Activated CD4-positive, alpha-beta T cell treated with anti-CD3 and anti-CD28 coated beads, Interleukin-2, amount 50 U/mL, for 24 hours (primary cell): ENCODE results near the gene LRMDA.

ENCODE experiments used
- DNase-seq, 2 donors: peaks; one replicate each; pipeline ENCODE4 v3.0.0-alpha.2; 2020; ENCODE audit warnings: low read depth in 1 of 2, low spot score in 1 of 2

Gene LRMDA

DNA sequence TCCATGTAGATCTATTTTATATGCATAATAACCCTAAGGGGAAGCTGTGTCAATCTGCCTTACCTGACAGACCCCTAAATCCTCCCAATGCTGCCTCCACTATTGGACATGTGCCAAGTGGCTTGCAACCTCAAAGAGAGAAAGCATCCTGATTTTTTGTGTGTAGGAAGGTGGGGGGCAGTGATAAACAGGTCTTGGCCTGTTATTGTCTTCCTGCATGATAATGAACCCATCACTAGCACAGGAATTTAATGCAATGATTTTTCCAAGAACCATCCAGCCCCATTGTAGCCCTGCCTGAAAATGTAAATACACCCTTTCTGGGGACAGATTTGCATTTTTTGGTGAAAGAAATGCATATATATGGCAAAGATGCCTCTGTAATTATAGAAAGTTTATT lies 850.2 kb downstream of the LRMDA start:
- DNase-seq: no peak

DNA sequence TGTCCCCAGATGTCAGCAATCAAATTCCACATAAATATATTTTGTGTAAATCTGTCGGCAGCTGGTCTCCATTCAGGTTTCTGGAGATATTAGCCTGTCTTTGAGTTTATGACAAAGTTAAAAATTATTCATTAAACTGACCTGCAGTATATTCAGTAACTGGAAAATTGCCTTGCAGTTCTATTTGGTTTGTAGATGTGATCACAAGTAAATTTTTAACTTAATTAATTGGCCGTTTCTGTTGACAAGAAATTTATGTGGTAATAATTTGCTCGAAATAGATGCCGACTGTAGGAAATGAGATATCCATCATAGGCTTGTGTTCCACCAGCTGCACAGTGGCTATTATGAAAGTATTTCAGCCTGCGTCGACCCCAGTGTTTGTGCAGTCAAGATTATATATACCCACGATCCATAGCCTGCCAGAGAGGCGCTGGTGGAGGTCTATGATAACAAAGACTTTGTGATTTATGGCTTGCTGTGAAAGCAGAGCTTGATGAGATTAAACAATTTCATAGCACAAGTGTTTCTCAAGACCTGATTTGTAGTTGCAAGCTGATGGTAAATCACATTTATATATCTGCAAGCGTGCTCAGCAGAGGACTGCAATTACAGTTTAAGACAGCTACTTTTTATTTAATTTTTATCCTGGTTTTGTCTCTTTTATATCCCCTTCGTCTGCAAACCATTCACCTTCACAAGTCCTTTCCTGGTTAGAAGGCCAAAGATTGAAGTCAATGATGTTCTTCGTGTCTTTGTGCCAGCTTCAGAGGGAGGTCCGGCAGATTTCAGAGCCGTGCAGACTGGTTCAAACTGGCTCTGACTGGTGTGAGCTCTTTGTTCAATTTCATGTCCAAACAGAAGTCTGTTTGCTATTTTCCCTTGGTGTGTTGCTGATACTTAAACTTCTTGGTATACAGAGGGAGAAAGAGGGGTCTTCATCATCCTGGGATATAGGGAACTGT lies 850.9 kb downstream of the LRMDA start:
- DNase-seq: no peak

DNA sequence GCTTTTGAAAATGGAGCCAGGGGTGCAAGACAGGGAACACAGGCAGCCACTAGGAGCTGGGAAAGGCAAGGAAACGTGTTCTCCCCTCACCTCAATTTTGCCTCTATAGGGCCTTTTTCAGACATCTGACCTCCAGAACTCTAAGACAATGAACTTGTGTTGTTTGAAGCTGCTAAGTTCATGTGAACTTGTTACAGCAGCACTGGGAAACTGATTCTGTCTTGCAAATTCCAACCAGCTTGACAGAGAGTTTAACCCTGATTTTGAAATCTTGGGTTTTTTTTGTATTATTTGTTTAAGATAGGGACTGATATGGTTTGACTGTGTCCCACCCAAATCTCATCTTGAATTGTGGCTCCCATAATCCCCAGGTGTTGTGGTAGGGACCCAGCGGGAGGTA lies 852.9 kb downstream of the LRMDA start:
- no peak for DNase-seq

DNA sequence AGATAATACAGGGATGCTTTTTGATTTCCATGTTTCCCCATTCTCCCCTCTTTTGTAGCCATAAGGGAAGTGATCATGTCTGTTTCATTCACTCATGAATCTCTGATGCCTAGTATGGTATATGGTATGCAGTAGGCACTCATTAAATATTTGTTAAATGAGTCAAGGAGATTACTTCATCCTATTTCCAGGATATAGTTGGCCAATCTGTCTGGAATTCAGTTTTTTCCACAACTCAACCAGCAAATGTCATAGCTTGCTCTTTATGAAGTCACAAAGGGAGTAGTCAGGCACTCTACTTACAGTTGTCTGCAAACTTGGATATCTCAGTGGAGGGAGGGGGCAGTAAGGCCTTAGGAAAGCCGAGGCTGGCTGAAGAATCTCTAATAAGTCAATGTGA lies 853.6 kb downstream of the LRMDA start:
- no peak for DNase-seq

DNA sequence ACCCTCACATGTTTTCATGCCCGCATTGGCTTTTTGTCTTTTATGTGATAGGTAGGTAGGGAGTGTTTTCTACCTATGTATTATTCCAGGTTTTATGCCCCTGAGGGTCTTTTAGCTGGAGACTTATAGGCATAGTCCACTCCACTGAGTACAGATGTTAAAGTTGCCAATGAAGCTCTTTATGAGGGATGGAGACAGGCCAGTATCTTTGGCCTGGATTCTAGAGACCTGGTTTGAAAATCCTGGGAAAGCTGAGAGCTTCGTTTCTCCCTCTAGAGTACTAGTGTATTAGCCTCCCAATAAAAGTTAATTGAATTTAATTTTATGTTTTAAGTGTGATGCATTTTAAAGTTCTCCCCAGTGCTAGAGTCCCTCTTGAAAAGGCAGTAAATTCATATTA lies 854.1 kb downstream of the LRMDA start:
- no peak for DNase-seq

DNA sequence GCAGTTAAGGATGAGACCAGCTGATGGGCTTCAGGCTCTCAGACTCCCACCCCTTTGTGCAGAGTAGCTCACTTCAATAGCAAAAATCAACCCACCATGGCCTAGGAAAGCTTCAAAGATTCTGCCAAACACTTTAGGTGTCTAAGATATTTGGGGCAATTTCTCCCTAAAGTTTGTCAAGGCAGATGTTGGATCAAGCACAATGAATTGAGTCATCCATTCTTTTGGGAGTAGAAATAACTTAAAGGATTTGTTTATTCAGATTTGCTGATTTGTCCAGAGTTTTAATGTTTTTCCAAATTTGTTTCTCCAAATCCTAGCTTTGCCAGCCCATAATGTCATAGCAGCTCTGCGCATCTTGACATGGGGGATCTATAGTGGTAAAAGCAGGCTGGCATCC lies 855.1 kb downstream of the LRMDA start:
- DNase-seq: no peak

DNA sequence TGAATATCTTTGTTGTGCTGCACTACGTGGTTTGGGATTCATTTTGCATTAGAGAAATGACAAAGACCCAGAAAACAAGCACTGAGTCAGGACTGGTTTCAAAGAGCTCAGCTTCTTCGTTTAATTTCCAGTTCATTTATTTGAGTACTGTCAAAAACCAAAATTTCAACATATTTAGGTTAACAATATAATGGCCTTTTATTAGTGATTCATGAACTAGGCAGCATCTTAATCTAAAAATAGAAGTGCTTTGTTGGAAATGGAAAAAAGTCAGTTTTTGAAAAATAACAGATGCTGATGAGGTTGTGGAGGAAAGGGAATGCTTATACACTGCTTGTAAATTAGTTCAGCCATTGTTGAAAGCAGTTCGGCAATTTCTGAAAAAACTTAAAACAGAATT lies 856.4 kb downstream of the LRMDA start:
- no peak for DNase-seq

DNA sequence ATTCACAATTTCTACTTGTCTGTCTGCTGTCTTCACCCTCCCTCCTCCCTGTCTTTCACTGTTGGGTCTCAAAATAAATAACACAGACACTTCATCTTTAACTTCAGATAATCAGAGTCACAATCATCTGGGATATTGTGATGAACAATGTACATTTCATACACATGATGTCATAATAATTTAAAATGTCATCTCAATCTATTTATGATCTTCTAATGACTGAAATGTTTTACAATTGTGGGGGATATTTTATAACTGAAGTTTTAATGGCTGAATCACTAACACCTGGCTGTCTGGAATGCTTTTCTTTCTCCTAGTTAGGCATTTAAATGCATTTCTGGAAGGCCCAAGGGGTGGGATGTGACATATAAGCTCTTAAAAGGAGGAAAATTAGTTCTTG lies 859.8 kb downstream of the LRMDA start:
- DNase-seq: no peak

DNA sequence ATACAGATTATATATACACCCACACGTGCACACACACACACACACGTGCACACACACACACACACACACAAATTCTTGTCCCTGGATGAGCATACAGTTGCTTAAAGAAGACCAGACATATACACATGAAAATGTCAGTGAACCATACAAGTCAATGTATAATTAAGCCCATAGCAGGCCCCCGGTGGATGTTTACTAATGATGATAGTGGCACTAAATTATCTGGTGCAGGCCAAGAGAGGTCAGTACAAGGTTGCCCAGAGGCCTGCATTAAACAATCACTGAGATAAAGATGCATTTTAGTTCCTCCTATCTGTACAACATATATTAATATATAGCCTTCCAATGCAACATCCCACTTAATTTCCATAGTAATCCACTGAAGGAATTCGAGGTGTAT lies 860.5 kb downstream of the LRMDA start:
- DNase-seq: no peak

DNA sequence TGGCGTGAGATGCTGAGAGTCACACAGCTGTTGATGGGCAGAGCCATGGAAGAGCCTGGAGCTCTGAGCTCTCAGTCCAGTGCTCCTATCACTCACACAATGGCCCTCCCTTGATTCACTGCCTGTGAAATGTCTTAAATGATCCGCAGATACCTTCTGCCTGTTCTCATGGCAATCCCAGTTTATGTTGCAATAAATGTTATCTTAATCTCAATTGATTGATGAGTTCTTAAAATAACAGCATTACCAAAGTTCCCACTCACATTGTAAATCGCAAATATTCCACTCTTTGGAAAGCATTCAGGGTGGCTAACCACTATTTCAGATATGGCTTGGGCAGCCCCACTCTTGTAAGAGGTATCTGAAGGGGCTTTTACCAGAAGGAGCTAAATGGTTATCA lies 865.5 kb downstream of the LRMDA start:
- DNase-seq: no peak

DNA sequence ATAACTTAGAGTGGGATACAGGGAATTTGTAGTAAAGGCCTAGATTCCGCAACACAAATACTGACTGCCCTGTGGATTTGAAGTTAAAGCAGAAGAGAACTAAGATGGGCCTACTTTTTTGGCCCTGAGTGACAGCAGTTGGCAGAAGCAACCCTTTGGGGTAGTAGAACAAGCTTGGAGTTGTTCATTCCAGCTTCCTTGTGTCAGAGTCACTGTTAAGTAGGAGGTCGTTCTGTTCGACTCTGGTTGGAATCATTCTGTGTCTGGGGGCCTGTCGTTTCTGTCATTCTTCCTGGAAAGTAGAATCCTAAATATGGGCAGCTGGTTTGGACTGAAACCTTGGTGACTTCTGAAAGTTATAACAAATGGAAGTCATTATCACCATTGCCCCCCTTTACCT lies 865.9 kb downstream of the LRMDA start:
- no peak for DNase-seq

DNA sequence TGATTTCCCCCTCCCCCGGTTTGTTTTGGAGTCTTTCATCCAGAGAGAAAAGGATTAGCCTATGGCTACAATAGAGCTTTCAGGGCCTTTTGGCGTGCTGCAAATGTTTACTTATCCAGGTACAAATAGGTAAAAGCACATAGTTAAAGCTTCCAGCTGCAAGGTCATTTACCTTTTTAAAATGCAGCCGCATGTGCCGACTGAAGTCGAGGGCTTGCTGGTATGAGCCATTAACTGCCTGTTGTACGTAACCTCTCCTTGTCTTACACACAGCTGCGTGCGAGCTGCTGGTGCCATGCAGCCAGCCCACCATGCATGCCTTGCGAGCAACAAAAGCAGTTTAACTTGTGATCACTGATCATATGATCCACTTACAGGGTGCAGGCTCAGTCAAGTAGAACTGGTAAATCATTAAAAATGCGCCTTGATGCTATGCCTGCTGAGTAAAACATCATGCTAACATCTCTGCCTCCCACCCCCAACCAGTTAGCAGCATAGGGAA lies 866.4 kb downstream of the LRMDA start:
- DNase-seq: no peak

DNA sequence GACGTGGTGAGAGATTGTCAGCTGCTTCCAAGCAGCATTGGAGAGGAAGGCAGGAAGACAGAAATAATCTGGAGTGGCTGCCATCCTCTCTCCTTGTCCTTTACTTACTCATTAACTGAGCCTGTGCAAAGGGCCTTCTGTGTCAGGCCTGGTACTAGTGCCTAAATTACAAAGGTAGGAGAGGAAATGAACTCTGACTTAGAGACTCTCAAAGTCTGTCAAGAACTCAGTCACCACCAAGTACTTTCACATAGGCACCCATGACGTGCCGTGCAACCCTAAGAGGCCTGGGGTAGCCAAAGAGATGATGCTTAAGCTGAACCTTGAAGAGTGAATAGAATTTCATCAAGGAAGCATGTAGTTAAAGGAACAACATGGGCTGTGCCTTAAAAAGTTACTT lies 866.9 kb downstream of the LRMDA start:
- no peak for DNase-seq

DNA sequence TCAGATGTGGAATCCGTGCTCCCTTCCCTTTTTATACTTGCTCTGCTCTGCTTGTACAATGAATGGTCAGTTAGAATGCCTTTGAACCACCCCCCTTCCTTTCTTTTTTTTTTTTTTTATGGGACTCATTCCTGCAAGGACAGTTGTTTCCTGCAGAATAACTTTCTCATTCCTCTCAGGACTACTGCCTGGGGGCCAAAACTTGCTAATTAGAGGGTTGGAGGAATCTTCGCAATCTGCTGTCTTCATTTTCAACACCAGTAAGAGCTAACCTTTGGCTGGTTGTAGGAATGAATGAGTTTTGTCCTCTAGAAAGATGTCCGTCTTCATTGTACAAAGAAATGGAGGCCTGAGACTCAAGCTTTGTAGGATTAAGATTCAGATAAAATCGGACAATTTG lies 868.1 kb downstream of the LRMDA start:
- no peak for DNase-seq

DNA sequence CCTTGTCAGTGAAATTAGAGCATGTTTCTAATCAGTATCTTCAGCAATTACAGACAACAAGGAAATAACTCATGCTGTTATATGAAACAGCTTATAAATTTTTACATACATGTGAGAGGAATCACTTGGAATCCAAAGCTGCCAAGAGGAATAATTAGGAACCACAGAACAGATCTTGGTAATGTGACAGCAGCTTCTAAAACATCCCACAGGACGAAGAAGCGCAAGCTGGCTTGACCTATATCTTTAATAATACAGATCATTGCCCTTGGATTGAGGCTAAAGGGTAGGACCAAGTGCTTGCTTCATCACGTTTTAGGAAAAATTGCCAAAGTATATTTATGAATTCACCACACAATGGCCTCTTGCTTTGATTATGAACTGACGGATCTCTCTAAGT lies 869.8 kb downstream of the LRMDA start:
- no peak for DNase-seq

DNA sequence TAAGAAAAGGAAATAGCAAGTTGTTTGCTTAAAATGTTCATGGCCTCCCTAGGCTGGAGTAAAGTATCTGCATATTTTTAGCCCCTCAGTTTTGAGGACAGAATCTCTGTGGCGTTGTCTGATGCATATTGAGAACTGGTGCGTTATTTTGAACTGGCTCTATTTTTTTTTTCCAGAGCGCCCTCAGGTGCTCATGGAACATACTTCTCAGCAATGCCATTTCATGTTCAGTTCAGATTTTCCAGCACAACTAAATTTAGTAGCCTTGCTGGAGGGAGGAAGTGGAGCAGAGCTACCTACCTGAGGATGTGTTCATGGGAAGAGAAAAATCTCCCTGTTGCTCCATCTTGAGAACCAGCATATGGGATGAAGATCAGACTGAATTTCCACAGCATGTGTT lies 870.5 kb downstream of the LRMDA start:
- no peak for DNase-seq

DNA sequence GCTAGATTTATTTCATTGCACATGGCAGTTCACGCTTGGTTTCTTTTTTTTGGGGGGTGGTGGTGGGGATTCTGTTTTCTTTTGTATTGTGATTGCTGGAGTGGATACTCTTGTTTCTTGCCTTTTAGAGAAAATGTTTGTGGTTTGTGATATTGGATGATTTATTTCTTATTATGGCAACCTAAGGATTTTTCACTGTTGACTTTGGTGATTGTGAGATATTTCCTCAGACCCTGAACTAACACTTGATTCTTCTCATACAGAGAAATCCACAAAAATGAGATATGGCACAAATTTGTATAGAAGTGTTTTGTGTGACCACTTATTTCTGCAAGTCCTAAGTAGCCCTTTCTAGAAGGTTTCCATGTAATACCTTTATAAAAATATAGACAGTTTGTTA lies 871.1 kb downstream of the LRMDA start:
- no peak for DNase-seq

DNA sequence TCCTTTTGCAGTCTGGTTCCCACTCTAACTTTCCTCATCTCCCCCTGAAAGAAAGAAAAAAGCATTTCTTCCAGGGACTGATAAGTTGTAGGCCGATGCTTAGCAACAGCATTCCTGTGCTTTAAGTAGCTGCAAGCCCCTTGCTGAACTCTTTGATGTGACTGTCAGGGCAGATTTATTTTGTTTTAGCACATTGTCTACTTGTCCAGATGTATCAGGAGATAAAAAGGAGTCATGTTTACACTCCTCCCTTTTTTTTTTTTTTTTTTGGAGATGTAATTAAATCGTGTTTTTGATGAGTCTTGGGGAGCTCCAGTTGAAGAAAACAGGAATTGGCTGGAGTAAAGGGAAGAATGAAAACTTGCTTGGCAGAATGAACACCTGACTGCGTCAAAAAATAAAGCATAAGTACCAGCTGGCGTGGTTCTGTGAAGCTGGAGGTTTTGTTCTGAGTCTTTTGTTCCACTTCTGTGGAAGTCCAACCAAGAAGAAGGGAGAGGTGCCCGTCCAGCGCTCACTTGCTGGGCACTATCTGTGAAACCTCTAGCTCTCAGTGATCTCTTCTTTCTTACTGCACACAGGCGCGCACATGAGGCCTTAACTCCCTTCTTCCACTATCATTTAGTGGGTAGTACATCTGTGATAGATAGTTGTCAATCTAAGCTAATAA lies 871.7 kb downstream of the LRMDA start:
- no peak for DNase-seq

DNA sequence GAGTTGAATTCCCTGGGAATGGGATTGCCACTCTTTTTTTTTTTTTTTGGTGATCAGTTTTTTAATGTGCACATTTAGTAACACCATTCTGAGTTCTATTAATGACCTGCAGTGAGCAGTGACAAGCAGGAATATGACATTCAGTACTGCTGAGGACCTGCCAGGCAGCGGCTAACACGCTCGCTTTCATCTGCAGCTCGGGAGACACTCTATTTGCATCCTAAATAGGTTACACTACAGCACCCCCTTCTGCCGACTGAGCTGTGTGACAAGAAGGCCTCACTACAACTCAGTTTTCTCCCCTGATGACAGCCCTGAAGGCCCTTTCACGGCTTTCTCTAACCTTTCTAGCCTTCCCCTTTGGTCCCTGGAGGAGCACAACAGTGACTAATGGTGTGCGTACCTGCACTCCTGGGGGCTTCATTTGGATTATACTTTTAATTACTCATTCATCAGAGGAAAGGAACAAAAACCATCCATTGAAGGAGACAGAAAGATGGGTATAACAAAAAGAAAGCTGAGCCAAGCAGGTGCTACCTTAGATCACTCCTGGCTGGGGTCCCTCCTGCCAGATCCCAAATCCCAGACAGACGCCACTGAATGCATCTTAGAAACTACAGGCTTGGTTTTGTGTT lies 872.4 kb downstream of the LRMDA start:
- no peak for DNase-seq

DNA sequence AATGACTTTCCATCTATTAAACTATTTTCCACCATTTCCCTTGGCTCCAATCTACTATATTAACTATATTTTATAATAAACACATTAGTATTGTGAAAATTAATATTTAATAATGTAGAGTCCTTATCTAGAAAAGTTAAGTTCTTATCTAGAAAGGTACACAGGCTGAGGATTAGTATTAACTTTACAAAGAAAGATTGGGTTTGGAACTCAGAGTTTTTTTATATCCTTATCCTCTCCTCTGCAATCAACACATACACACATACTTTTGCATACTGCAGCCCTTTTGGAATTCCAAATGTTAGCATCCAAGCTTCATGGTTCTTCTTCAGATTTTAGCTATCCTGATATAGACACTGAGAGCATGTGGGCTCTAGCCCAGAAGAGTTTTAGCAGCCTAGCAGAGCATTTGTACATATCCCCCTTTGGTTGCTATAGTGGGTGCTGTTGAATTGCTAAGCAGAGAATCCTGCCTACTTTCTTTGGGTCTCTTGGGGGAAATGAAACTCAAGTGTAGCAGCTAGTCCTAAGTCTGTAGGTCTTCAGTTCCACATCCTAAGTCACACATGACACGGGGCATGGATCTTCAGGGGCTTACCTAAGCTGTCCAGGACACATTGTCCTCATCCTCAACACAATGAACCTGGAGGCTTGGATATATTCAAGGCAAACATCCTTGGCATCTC lies 874.6 kb downstream of the LRMDA start:
- DNase-seq: no peak

DNA sequence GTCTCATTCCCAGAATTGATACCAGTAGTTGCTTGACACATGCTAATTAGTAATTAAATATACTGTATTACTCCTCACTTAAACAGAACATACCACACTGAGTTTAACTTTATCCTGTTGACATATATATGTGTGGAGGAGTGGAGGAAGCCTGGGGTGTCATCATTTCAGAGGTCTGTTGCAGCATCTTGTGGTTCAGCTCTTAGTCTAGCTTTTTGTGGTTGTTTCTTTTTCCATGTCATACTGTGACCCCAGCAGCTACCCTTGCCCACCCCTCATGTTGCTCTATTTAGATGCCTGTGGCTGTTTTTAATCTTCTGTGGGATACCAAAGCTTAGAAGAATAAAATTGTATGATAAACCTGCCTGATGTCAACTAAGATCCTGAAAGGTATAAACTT lies 875.4 kb downstream of the LRMDA start:
- no peak for DNase-seq
